Epithelial cell of proximal tubule (primary cell): ENCODE data around the gene INO80. TPM values are rescaled to one million over a fixed set of nuclear protein-coding genes. Genes with fewer than 3 reads are reported as not detected.
A peak's percentile ranks its signal among the peaks of the same experiment; 100 is the strongest.

ENCODE experiments used
- DNase-seq: peaks from one replicate; pipeline ENCODE4 v3.0.0-alpha.2; 2011; ENCODE audit warnings: low read depth
- H3K4me3 ChIP-seq: 2 replicates; pipeline ENCODE4 v1.5.1; 2011; ENCODE audit warnings: low read depth, mild to moderate bottlenecking, low read length
- total RNA-seq: library from RNA; depleted of rRNA; stranded (reverse); fragments of >200 nt; gene quantifications from 2 replicates; pipeline ENCODE4 v1.2.3, GENCODE V29; 2015
- TF ChIP-seq, protein P1 (sequence below): conservative IDR thresholded peaks from 2 replicates; pipeline ENCODE4 v1.5.1; 2012; ENCODE audit warnings: low read depth, mild to moderate bottlenecking, low read length

Gene INO80, protein sequence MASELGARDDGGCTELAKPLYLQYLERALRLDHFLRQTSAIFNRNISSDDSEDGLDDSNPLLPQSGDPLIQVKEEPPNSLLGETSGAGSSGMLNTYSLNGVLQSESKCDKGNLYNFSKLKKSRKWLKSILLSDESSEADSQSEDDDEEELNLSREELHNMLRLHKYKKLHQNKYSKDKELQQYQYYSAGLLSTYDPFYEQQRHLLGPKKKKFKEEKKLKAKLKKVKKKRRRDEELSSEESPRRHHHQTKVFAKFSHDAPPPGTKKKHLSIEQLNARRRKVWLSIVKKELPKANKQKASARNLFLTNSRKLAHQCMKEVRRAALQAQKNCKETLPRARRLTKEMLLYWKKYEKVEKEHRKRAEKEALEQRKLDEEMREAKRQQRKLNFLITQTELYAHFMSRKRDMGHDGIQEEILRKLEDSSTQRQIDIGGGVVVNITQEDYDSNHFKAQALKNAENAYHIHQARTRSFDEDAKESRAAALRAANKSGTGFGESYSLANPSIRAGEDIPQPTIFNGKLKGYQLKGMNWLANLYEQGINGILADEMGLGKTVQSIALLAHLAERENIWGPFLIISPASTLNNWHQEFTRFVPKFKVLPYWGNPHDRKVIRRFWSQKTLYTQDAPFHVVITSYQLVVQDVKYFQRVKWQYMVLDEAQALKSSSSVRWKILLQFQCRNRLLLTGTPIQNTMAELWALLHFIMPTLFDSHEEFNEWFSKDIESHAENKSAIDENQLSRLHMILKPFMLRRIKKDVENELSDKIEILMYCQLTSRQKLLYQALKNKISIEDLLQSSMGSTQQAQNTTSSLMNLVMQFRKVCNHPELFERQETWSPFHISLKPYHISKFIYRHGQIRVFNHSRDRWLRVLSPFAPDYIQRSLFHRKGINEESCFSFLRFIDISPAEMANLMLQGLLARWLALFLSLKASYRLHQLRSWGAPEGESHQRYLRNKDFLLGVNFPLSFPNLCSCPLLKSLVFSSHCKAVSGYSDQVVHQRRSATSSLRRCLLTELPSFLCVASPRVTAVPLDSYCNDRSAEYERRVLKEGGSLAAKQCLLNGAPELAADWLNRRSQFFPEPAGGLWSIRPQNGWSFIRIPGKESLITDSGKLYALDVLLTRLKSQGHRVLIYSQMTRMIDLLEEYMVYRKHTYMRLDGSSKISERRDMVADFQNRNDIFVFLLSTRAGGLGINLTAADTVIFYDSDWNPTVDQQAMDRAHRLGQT (N-terminal part only)
- total RNA-seq: 27.3 and 33.8 TPM in 2 replicates

DNA sequence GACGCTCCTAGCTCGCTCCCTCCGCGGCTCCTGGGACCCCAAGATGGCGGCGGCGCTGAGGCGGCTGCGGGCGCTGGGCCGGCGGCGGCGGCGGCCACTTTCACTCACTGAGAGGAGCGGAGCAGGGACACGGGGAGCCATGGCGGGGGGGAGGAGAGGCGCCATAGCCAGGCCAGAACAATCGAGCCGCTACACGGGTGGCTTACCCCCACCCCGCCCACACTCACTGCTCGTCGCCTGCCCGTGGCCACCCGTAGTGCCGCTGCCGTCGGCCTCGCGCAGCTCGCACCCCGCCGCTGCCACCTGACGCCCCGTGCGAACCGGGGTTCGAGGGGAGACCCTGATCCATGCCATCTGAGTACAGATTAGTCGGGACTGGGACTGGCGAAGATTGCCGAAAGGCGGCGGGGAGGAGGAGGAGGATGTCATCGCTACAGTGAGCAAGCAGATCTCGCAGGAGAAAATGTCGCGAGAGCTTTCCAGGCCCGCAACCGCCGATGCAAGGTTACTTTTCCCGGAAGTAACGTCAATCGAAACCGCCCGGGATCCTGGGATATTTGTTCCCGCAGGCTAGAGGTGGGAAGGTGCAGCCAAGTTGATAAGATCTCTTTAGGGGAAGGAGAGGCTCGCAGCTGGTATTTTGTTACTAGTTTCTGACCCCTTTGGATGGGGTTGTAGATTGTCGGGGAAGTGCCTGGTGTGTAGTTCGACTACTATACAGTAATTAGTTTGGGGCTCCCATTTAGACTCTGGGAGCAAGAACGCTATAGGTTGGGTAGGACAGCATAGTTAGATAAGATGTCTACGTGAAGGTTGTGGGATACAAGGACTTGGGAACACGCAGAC lies at the start of gene INO80:
INO80 (minus strand) TSS at position 165 of the 846 bp plus-strand sequence. CDS start 19,970 bp downstream, outside the sequence.
- H3K4me3 ChIP-seq: peak within 1 kb of the TSS; percentile 99
- TF ChIP-seq, protein P1, sequence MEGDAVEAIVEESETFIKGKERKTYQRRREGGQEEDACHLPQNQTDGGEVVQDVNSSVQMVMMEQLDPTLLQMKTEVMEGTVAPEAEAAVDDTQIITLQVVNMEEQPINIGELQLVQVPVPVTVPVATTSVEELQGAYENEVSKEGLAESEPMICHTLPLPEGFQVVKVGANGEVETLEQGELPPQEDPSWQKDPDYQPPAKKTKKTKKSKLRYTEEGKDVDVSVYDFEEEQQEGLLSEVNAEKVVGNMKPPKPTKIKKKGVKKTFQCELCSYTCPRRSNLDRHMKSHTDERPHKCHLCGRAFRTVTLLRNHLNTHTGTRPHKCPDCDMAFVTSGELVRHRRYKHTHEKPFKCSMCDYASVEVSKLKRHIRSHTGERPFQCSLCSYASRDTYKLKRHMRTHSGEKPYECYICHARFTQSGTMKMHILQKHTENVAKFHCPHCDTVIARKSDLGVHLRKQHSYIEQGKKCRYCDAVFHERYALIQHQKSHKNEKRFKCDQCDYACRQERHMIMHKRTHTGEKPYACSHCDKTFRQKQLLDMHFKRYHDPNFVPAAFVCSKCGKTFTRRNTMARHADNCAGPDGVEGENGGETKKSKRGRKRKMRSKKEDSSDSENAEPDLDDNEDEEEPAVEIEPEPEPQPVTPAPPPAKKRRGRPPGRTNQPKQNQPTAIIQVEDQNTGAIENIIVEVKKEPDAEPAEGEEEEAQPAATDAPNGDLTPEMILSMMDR: no peak
- peak; percentile 88 for DNase-seq

DNA sequence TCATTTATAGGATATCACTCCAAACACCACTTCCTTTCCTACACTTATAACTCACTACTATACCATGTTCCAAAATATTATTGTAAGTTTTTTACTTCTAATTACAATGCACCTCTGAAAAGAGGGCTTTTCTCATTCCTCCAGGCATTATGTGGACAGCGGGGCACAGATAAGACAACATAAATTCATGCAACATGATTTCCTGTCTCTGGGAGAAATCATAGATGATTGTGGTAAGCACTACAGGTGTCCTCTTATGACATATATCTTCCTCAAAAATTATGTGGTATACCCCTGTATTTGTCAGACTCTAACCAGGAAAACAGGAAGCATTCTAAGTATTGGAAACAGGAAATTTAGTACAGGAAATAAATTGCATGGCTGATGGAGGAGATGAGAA lies 45.7 kb upstream of the INO80 start:
- H3K4me3 ChIP-seq: no peak overlapping the region
- DNase-seq: no peak
- TF ChIP-seq, protein P1: no peak

DNA sequence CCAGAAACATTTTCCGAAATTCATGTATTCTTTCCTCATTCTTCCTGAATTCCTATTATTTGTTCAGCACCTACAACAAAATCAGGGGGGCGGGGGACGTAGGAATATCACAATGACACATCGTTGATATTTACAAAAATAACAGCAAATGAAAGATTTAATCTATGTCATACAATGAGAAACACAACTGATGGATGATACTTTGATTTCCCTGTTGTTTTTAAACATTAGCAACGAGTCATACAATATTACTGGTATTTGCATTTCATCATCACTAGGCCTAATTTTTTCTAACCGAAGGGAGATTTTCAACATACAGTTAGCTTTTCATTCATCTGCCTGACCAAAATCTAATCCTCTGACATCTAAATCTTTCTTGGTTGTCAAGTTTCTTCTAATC lies 45.3 kb upstream of the INO80 start:
- no peak for DNase-seq
- TF ChIP-seq, protein P1: no peak
- H3K4me3 ChIP-seq: no peak overlapping the region

DNA sequence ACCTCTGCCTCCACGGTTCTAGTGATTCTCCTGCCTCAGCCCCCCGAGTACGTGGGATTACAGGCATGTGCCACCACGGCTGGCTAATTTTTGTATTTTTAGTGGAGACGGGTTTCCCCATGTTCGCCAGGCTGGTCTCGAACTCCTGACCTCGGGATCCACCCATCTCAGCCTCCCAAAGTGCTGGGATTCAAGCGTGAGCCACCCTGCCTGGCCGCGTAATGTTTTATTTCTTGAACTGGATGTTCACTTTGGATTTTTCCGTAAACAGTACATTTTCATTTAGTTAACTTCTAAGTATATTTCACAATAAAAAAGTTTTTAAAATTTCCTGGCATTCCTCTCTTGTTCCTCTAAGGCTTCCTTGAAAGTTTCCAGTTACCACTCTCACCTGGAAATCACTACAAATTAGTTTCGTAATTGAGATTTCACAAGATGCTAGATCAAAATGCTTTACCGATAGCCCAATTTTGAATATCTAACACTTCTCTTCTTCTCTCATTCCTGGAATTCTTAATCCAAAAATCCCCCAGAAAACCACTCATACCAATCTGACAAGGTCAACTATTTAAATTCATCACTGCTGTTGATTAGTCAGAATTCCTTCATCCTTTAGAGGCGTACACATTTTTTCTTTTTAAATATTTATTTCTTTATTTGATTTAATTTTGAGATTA lies 44.7 kb upstream of the INO80 start:
- H3K4me3 ChIP-seq: no peak overlapping the region
- no peak for DNase-seq
- TF ChIP-seq, protein P1: no peak

DNA sequence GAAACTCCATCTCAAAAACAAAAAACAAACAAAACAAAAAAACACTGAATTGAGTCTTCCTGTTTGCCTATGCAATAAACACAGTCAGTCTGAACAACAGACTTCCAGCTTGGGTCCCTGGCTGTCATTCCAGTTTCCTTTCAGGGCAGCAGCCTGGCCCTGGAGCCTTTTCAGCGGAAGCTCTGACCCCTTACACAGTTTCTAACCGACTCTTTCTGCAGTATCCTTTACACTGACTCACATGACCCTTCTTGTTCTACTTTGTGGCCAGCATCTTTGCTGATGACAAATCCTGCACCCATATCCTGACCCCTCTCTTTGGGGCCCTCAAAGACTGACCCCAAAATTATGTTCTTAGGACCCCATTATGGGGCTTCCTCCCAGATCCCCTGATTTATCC lies 38.3 kb upstream of the INO80 start:
- no peak for DNase-seq
- TF ChIP-seq, protein P1: no peak

More for the DNA sequence above, 38.3 kb upstream of the INO80 start:
- no peak overlapping the region for H3K4me3 ChIP-seq
